Measurements from ENCODE around the gene BAD.

The BAD gene

GRCh38 chr11:64244107-64244506 lies 40.4 kb downstream of the BAD start:
- DNase-seq (ENCODE audit: low read depth in 2 of 2): no peak

GRCh38 chr11:64243236-64243854 lies 41.1 kb downstream of the BAD start:
- DNase-seq (ENCODE audit: low read depth in 2 of 2): no peak

GRCh38 chr11:64241491-64242374 lies 42.7 kb downstream of the BAD start:
- DNase-seq (ENCODE audit: low read depth in 2 of 2): peak in 1 of 2 donors; percentile 99

- DNase-seq (ENCODE audit: low read depth in 2 of 2): peak in 1 of 2 donors; percentile 100
Observed at GRCh38 chr11:64241241-64241490, 43.3 kb downstream of the BAD start.

- DNase-seq (ENCODE audit: low read depth in 2 of 2): peak; percentile 95 to 99
Observed at GRCh38 chr11:64240435-64241240, 43.8 kb downstream of the BAD start, which contains the start of gene FKBP2. Gene FKBP2, plus strand, starts transcription at chr11:64241095. Its CDS starts 1,293 bp downstream, at chr11:64242388.

GRCh38 chr11:64239662-64240434 lies 44.6 kb downstream of the BAD start:
- no peak for DNase-seq (ENCODE audit: low read depth in 2 of 2)

GRCh38 chr11:64238999-64239398 lies 45.5 kb downstream of the BAD start:
- DNase-seq (ENCODE audit: low read depth in 2 of 2): no peak

GRCh38 chr11:64238076-64238475 lies 46.4 kb downstream of the BAD start:
- DNase-seq (ENCODE audit: low read depth in 2 of 2): no peak

- DNase-seq (ENCODE audit: low read depth in 2 of 2): no peak
Observed at GRCh38 chr11:64237484-64237951, 46.9 kb downstream of the BAD start.

GRCh38 chr11:64235437-64236161 lies 48.9 kb downstream of the BAD start:
- no peak for DNase-seq (ENCODE audit: low read depth in 2 of 2)

GRCh38 chr11:64234647-64235379 lies 49.7 kb downstream of the BAD start:
- DNase-seq (ENCODE audit: low read depth in 2 of 2): no peak

GRCh38 chr11:64233913-64234586 lies 50.4 kb downstream of the BAD start, which contains the start of gene VEGFB:
Gene VEGFB, plus strand, starts transcription at chr11:64234584. Its CDS starts 250 bp downstream, at chr11:64234834.
- DNase-seq (ENCODE audit: low read depth in 2 of 2): peak in 1 of 2 donors; percentile 66

- no peak for DNase-seq (ENCODE audit: low read depth in 2 of 2)
Observed at GRCh38 chr11:64232967-64233315, 51.5 kb downstream of the BAD start.

- DNase-seq (ENCODE audit: low read depth in 2 of 2): no peak
Observed at GRCh38 chr11:64232182-64232966, 52.1 kb downstream of the BAD start.

GRCh38 chr11:64231546-64231945 lies 52.9 kb downstream of the BAD start:
- no peak for DNase-seq (ENCODE audit: low read depth in 2 of 2)

- DNase-seq (ENCODE audit: low read depth in 2 of 2): no peak
Observed at GRCh38 chr11:64230985-64231365, 53.5 kb downstream of the BAD start.

GRCh38 chr11:64230171-64230984 lies 54.1 kb downstream of the BAD start, which contains the start of gene DNAJC4:
Gene DNAJC4, plus strand, starts transcription at chr11:64230548. Its CDS starts 307 bp downstream, at chr11:64230855.
- peak; percentile 85 to 89 for DNase-seq (ENCODE audit: low read depth in 2 of 2)

GRCh38 chr11:64229744-64230170 lies 54.7 kb downstream of the BAD start:
- DNase-seq (ENCODE audit: low read depth in 2 of 2): no peak
